GM10248 (cell line): ENCODE data around the gene PGF.
"Not testable (repeated sequence)": the region's sequence is repeated elsewhere in the genome, so short reads cannot be mapped to it uniquely, and the experiment has no call there.

Experiments used
- CTCF ChIA-PET: fragments of 300-600 bp; sonication (Branson Sonifier 250); formaldehyde crosslinking; extraction: SDS; loops from one replicate; lab custom pipeline; 2021; ENCODE audit warnings: antibody characterized with exemption; lab: Yijun Ruan, JAX
- POLR2A ChIA-PET: fragments of 350-650 bp; sonication (Branson Sonifier 250); formaldehyde crosslinking; extraction: SDS; loops from one replicate; lab custom pipeline; 2020; ENCODE audit warnings: antibody characterized with exemption; lab: Yijun Ruan, JAX
- DNase-seq: peaks from one replicate; pipeline ENCODE4 v3.0.0; 2012; ENCODE audit errors: extremely low spot score
- CTCF ChIP-seq: IDR thresholded peaks from 2 replicates; pipeline ENCODE4 v1.5.1; 2012; ENCODE audit warnings: mild to moderate bottlenecking, low read depth; ENCODE audit errors: extremely low read depth, missing control alignments, control extremely low read depth

Gene PGF

DNA sequence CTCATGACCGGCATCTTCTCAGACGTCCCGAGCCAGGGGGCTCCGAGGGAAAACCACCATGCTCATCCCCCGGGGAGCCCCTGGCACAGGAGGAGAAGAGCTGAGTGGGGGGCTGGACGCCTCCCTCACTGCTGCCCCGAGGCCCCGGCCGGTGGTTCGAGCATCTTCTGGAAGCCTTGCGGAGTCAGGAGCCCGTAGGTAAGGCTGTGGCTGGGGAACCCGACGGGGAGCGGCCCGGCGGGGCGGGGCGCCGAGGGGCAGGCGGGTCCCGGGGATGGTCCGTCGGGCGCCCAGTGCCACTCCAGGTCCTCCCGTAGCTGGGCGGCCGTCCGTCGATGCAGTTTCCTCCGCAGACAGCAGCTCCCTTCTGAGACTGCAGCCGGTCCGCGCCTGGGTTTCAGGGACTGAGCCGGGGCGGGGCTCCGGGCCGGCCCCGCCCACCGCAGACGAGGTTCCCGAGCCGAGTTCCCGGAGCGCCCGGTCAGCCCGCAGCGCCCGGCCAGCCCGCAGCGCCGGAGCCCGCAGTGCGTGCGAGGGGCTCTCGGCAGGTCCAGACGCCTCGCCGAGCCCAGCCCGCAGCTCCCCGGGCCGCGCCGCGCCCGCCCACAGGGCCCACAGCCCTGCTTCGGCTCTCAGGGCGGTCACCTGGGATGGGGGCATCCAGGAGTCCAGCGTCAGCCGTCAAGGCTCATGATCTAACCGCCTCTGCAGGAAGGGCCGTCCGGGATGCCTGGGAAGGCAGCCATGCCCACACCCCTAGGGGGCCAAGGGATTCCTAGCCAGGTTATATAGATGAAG, at the start of gene PGF:
TSS of gene PGF (minus strand) at position 369 of the 798 bp plus-strand sequence. CDS start at position 14, 355 bp downstream.
- no peak for TF ChIP-seq CTCF
- POLR2A ChIA-PET = interaction anchor here (0.6 kb wide), 2 partner anchors 66 to 266 kb away, joined by 6 to 9 read pairs; no protein-coding TSS in a partner anchor
- CTCF ChIA-PET = interaction anchor here (0.9 to 2.9 kb wide), 6 partner anchors 9 to 128 kb away, joined by 3 to 18 read pairs (median 3); no protein-coding TSS in a partner anchor
- peak; percentile 65 for DNase-seq

DNA sequence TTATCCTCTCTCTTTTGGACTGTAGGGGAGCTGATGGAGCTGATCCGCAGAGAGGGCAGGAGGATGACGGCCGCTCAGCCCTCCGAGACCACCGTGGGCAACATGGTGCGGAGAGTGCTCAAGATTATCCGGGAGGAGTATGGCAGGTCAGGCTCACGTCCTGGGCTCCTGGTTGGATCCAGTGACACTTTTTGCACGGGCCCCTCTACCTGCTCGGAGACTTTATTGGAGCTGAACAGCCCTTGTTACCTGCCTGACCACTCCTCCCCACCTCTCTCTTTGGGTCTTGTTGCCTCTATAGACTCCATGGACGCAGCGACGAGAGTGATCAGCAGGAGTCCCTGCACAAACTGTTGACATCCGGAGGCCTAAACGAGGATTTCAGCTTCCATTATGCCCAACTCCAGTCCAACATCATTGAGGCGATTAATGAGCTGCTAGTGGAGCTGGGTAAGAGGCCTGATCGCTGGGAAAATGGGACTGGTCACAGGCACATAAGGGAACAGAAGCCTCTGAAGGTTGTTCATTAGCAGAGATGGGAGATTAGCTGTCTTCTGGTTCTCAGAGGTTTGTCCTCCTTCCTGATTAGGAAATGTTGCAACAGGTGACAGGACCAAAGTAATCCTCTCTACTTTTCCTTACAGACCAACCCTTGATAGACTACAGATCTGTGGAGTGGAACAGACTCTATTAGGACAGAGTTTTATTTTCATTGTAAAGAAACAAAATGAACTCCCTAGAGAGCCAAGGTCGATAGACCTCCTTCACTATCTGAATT, 48.0 kb upstream of the PGF start:
- CTCF ChIA-PET = interaction anchor here (1.0 to 3.1 kb wide), 10 partner anchors 10 to 394 kb away, joined by 3 to 16 read pairs (median 5); no protein-coding TSS in a partner anchor
- POLR2A ChIA-PET = interaction anchor here (0.9 kb wide), 1 partner anchor 10 kb away, joined by 3 read pairs; no protein-coding TSS in a partner anchor
- DNase-seq = no peak
- no peak for TF ChIP-seq CTCF

GRCh38 chr14:75002392-75003249, 47.2 kb upstream of the PGF start, which contains the start of gene EIF2B2:
Gene EIF2B2, plus strand, starts transcription at chr14:75002921. Its CDS starts 70 bp downstream, at chr14:75002991.
- POLR2A ChIA-PET = interaction anchor here (0.9 kb wide), 1 partner anchor 11 kb away, joined by 3 read pairs; no protein-coding TSS in a partner anchor
- peak; percentile 98 for DNase-seq

DNA sequence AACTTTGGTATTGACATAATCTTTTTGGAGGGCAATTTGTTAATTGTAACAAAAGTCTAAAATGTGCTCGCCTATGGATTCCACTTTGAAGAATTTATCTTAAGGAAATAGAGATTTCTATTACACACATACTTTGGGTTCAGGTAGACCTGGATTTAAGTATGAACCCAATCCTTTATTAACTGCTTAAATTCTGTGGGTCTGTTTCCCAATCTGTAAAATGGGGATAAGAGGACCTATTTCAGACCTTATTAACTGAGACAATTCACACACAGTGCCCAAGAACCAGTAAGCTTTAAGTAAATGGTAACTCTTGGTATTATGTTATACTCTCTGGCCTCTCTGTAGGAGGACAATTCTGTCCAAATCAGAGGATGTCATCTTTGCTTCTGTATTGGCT, 46.5 kb upstream of the PGF start:
- ChIA-PET POLR2A (no interaction called here), CTCF (interaction anchor here (1.3 to 3.1 kb wide), 3 partner anchors 9 to 56 kb away, joined by 3 to 16 read pairs (median 5); no protein-coding TSS in a partner anchor)
- TF ChIP-seq CTCF = no peak
- DNase-seq = no peak

More at GRCh38 chr14:75002392-75003249, 47.2 kb upstream of the PGF start, which contains the start of gene EIF2B2:
- no peak for TF ChIP-seq CTCF
- CTCF ChIA-PET = interaction anchor here (1.0 to 3.1 kb wide), 9 partner anchors 10 to 393 kb away, joined by 3 to 16 read pairs (median 5); no protein-coding TSS in a partner anchor

- DNase-seq = no peak
- ChIA-PET CTCF (interaction anchor here (1.3 kb wide), 1 partner anchor 8 kb away, joined by 3 read pairs; no protein-coding TSS in a partner anchor), POLR2A (no interaction called here)
- no peak for TF ChIP-seq CTCF
These were observed 45.9 kb upstream of the PGF start for GRCh38 chr14:75001261-75001660.

DNA sequence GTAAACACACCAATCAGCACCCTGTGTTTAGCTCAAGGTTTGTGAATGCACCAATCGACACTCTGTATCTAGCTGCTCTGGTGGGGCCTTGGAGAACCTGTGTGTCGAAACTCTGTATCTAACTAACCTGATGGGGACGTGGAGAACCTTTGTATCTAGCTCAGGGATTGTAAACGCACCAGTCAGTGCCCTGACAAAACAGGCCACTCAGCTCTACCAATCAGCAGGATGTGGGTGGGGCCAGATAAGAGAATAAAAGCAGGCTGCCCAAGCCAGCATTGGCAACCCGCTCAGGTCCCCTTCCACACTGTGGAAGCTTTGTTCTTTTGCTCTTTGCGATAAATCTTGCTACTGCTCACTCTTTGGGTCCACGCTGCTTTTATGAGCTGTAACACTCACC, 40.4 kb upstream of the PGF start:
- POLR2A ChIA-PET, CTCF ChIA-PET, DNase-seq: not testable (repeated sequence)

- CTCF ChIA-PET, DNase-seq, POLR2A ChIA-PET: not testable (repeated sequence)
These were observed 38.8 kb upstream of the PGF start for GRCh38 chr14:74994182-74994581.
